ENCODE measurements around the gene CCL27. TPM values are rescaled to one million over a fixed set of nuclear protein-coding genes. Genes with fewer than 3 reads are reported as not detected.

CCL27 gene
- polyA plus RNA-seq, 2 of the 4 experiments (the other 2 are of a cell fraction): 0.22 to 0.27 TPM

- CTCF ChIA-PET: interaction anchor here (0.5 to 10.1 kb wide), 5 partner anchors 11 to 1788 kb away, joined by 3 to 135 read pairs (median 7); no protein-coding TSS in a partner anchor
These were observed 23.8 kb upstream of the CCL27 start for GRCh38 chr9:34686231-34686630.

GRCh38 chr9:34685591-34685990 lies 23.1 kb upstream of the CCL27 start:
- POLR2A ChIA-PET: no interaction called here
- TF ChIP-seq FOXS1 (CRISPR knock-in tag; IDR thresholded peaks at IDR 0.05): no peak
- TF ChIP-seq NFE2L2 (conservative IDR thresholded peaks at IDR 0.05; ENCODE audit: low read length): no peak
- no peak for TF ChIP-seq EHMT2 (IDR thresholded peaks at IDR 0.05; ENCODE audit: low read depth)
- TF ChIP-seq HOXB13 (CRISPR knock-in tag; IDR thresholded peaks at IDR 0.05; ENCODE audit: low read depth): no peak
- TF ChIP-seq, protein P1, sequence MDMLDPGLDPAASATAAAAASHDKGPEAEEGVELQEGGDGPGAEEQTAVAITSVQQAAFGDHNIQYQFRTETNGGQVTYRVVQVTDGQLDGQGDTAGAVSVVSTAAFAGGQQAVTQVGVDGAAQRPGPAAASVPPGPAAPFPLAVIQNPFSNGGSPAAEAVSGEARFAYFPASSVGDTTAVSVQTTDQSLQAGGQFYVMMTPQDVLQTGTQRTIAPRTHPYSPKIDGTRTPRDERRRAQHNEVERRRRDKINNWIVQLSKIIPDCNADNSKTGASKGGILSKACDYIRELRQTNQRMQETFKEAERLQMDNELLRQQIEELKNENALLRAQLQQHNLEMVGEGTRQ (IDR thresholded peaks at IDR 0.05): no peak
- no peak for TF ChIP-seq ZFP36 (IDR thresholded peaks at IDR 0.05; ENCODE audit: borderline replicate concordance, partially characterized antibody)
- no peak for TF ChIP-seq NR3C1 (IDR thresholded peaks at IDR 0.05)
- no peak for TF ChIP-seq SREBF2 (IDR thresholded peaks at IDR 0.05)
- TF ChIP-seq KDM5A (IDR thresholded peaks at IDR 0.05): no peak
- TF ChIP-seq, protein P2, sequence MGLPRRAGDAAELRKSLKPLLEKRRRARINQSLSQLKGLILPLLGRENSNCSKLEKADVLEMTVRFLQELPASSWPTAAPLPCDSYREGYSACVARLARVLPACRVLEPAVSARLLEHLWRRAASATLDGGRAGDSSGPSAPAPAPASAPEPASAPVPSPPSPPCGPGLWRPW (IDR thresholded peaks at IDR 0.05): no peak
- TF ChIP-seq MAZ (IDR thresholded peaks at IDR 0.05; ENCODE audit: borderline replicate concordance, low read depth, low read length): no peak
- no peak for TF ChIP-seq MAX (IDR thresholded peaks at IDR 0.05)
- TF ChIP-seq PHF8 (IDR thresholded peaks at IDR 0.05; ENCODE audit: borderline replicate concordance, low read depth): no peak
- no peak for TF ChIP-seq FOSL2 (IDR thresholded peaks at IDR 0.05)
- TF ChIP-seq FOSL2 (CRISPR knock-in tag; IDR thresholded peaks at IDR 0.05): no peak
- TF ChIP-seq RCOR1 (IDR thresholded peaks at IDR 0.05; ENCODE audit: low read depth, low read length): no peak
- no peak for TF ChIP-seq HEYL (CRISPR knock-in tag; IDR thresholded peaks at IDR 0.05)
- no peaks in the 10 kb centered on the region for H3K9me3 ChIP-seq
- CTCF ChIA-PET: interaction anchor here (0.5 to 10.1 kb wide), 6 partner anchors 10 to 94 kb away, joined by 3 to 135 read pairs (median 6); no protein-coding TSS in a partner anchor
- H3K4me2 ChIP-seq: no peak overlapping the region
- FAIRE-seq (no peak), DNase-seq (ENCODE audit: low read depth in 1 of 2, low spot score in 1 of 2) (no peak), ATAC-seq (no peak)
- H3K4me3 ChIP-seq: no peak overlapping the region
- H3K4me1 ChIP-seq: no peaks in the 10 kb centered on the region
- H3K27ac ChIP-seq: no peak overlapping the region
- 65% methylated on average over 4 of the region's 4 CpGs for WGBS (ENCODE audit: missing lambda C conversion rate)

More at GRCh38 chr9:34686231-34686630, 23.8 kb upstream of the CCL27 start:
- TF ChIP-seq POLR2A (IDR thresholded peaks at IDR 0.05; ENCODE audit: low read length): no peak
- no peak for TF ChIP-seq SREBF2 (IDR thresholded peaks at IDR 0.05)
- TF ChIP-seq RAD21 (conservative IDR thresholded peaks at IDR 0.05 in 1 of 2, IDR thresholded peaks at IDR 0.05 in 1 of 2): no peak
- TF ChIP-seq ZNF302 (CRISPR knock-in tag; IDR thresholded peaks at IDR 0.05): no peak
- no peak for TF ChIP-seq MAX (IDR thresholded peaks at IDR 0.05)
- no peak for TF ChIP-seq NR3C1 (IDR thresholded peaks at IDR 0.05)
- TF ChIP-seq, protein P1 (IDR thresholded peaks at IDR 0.05): no peak
- TF ChIP-seq MAFK (IDR thresholded peaks at IDR 0.05; ENCODE audit: partially characterized antibody): no peak
- no peak for TF ChIP-seq CBX8 (IDR thresholded peaks at IDR 0.05)
- TF ChIP-seq JUN (IDR thresholded peaks at IDR 0.05): no peak
- no peak for TF ChIP-seq ZSCAN20 (CRISPR knock-in tag; IDR thresholded peaks at IDR 0.05)
- TF ChIP-seq E2F6 (IDR thresholded peaks at IDR 0.05; ENCODE audit: borderline replicate concordance, low read depth): no peak
- no peak for TF ChIP-seq CBX2 (IDR thresholded peaks at IDR 0.05; ENCODE audit: borderline replicate concordance, low read depth)
- TF ChIP-seq KDM1A (IDR thresholded peaks at IDR 0.05; ENCODE audit: low read depth): no peak
- no peak for TF ChIP-seq CHD2 (IDR thresholded peaks at IDR 0.05; ENCODE audit: low read length, partially characterized antibody)
- no peak for TF ChIP-seq TFCP2L1 (CRISPR knock-in tag; IDR thresholded peaks at IDR 0.05)
- DNase-seq (ENCODE audit: low read depth in 1 of 2, low spot score in 1 of 2): no peak
- WGBS (ENCODE audit: missing lambda C conversion rate): 74% methylated on average over 5 of the region's 5 CpGs
- Histone ChIP-seq H3K27ac (no peak overlapping the region), H3K4me1 (no peaks in the 10 kb centered on the region), H3K4me3 (no peak overlapping the region), H3K9me3 (no peaks in the 10 kb centered on the region), H3K4me2 (no peak overlapping the region)
- no peak for ATAC-seq
- FAIRE-seq: no peak
- POLR2A ChIA-PET: no interaction called here
